ENCODE measurements around the gene TRPV2.

Gene TRPV2

DNA sequence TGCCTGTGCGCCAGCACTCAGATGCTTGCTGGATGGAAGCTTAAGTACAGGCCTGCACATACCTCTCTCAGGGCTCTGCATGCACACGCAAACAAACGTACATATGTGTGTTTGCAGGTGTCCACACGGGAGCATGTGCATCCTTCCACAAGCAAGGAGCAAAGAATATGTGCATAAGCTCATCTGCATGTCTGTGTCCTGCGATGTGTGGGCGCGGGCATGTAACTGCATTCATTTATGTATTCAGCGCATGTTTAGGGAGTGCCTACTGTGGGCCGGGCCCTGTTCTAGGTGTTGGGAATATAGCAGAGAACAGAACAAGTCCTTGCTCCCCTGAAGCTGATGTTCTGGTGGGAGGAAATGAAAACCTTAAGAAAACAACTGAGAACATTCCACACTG lies 13.7 kb downstream of the TRPV2 start:
- Histone ChIP-seq H3K4me2 (ENCODE audit: insufficient read depth, low read length) (no peak overlapping the region), H3K27ac (ENCODE audit: low read length) (no peak overlapping the region), H3K79me2 (ENCODE audit: insufficient read depth, low read length) (no peaks in the 10 kb centered on the region), H3K4me1 (ENCODE audit: insufficient read depth, low read length) (no peaks in the 10 kb centered on the region), H3K4me3 (ENCODE audit: low read depth in 1 of 2, low read length in 2 of 2) (no peak overlapping the region), H3K9me3 (ENCODE audit: insufficient read depth, low read length, severe bottlenecking) (no peaks in the 10 kb centered on the region), H4K20me1 (ENCODE audit: insufficient read depth, low read length) (peaks cover 2% of the 10 kb centered on the region; the same call in 1 of the 2 replicates), H2AFZ (ENCODE audit: low read depth, low read length) (no peak overlapping the region), H3K9ac (ENCODE audit: low read depth, low read length) (no peak overlapping the region), H3K27me3 (ENCODE audit: insufficient read depth, low read length, poor library complexity) (no peaks in the 10 kb centered on the region), H3K36me3 (ENCODE audit: insufficient read depth, low read length) (peaks cover 44% of the 10 kb centered on the region)
- DNase-seq = no peak
- TF ChIP-seq, protein P1, sequence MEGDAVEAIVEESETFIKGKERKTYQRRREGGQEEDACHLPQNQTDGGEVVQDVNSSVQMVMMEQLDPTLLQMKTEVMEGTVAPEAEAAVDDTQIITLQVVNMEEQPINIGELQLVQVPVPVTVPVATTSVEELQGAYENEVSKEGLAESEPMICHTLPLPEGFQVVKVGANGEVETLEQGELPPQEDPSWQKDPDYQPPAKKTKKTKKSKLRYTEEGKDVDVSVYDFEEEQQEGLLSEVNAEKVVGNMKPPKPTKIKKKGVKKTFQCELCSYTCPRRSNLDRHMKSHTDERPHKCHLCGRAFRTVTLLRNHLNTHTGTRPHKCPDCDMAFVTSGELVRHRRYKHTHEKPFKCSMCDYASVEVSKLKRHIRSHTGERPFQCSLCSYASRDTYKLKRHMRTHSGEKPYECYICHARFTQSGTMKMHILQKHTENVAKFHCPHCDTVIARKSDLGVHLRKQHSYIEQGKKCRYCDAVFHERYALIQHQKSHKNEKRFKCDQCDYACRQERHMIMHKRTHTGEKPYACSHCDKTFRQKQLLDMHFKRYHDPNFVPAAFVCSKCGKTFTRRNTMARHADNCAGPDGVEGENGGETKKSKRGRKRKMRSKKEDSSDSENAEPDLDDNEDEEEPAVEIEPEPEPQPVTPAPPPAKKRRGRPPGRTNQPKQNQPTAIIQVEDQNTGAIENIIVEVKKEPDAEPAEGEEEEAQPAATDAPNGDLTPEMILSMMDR (IDR thresholded peaks at IDR 0.05; ENCODE audit: borderline replicate concordance, extremely low read depth, low read length, poor library complexity, severe bottlenecking) = no peak
- TF ChIP-seq EZH2 (IDR thresholded peaks at IDR 0.05; ENCODE audit: borderline replicate concordance, low read depth, low read length, severe bottlenecking) = no peak
- no peak for ATAC-seq (ENCODE audit: insufficient read depth, low read depth)

DNA sequence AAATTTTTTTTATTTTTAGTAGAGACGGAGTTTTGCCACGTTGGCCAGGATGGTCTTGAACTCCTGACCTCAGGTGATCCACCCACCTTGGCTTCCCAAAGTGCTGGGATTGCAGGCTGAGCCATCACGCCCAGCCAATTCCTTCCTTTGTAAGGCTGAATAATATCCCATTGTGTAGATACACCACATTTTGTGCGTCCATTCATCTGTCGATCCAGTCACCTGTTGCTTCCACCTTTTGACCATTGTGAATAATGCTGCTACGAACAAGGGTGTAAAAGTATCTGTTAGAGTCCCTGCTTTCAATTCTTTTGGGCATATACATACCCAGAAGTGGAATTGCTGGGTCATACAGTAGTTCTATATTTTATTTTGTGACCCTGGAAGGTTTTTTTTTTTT lies 15.3 kb downstream of the TRPV2 start:
- Histone ChIP-seq H3K9ac (ENCODE audit: low read depth, low read length) (no peak overlapping the region), H3K36me3 (ENCODE audit: insufficient read depth, low read length) (peaks cover 42% of the 10 kb centered on the region), H4K20me1 (ENCODE audit: insufficient read depth, low read length) (peaks cover 2% of the 10 kb centered on the region; the same call in 1 of the 2 replicates), H3K79me2 (ENCODE audit: insufficient read depth, low read length) (no peaks in the 10 kb centered on the region), H2AFZ (ENCODE audit: low read depth, low read length) (no peak overlapping the region), H3K9me3 (ENCODE audit: insufficient read depth, low read length, severe bottlenecking) (no peaks in the 10 kb centered on the region), H3K4me1 (ENCODE audit: insufficient read depth, low read length) (no peaks in the 10 kb centered on the region), H3K4me2 (ENCODE audit: insufficient read depth, low read length) (no peak overlapping the region), H3K4me3 (ENCODE audit: low read depth in 1 of 2, low read length in 2 of 2) (no peak overlapping the region), H3K27me3 (ENCODE audit: insufficient read depth, low read length, poor library complexity) (no peaks in the 10 kb centered on the region), H3K27ac (ENCODE audit: low read length) (no peak overlapping the region)
- no peak for TF ChIP-seq EZH2 (IDR thresholded peaks at IDR 0.05; ENCODE audit: borderline replicate concordance, low read depth, low read length, severe bottlenecking)
- TF ChIP-seq, protein P1 (IDR thresholded peaks at IDR 0.05; ENCODE audit: borderline replicate concordance, extremely low read depth, low read length, poor library complexity, severe bottlenecking) = no peak
- DNase-seq (no peak), ATAC-seq (ENCODE audit: insufficient read depth, low read depth) (no peak)

DNA sequence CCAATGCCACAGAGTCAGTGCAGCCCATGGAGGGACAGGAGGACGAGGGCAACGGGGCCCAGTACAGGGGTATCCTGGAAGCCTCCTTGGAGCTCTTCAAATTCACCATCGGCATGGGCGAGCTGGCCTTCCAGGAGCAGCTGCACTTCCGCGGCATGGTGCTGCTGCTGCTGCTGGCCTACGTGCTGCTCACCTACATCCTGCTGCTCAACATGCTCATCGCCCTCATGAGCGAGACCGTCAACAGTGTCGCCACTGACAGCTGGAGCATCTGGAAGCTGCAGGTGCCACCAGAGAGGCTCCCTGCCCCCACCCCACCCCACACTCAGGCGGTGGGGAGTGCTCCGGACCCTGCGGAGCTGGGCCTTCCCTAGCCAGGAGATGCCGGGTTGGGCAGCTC lies 16.6 kb downstream of the TRPV2 start:
- Histone ChIP-seq H4K20me1 (ENCODE audit: insufficient read depth, low read length) (no peaks in the 10 kb centered on the region), H3K4me2 (ENCODE audit: insufficient read depth, low read length) (no peak overlapping the region), H3K4me1 (ENCODE audit: insufficient read depth, low read length) (no peaks in the 10 kb centered on the region), H3K79me2 (ENCODE audit: insufficient read depth, low read length) (no peaks in the 10 kb centered on the region), H3K9ac (ENCODE audit: low read depth, low read length) (no peak overlapping the region), H3K27me3 (ENCODE audit: insufficient read depth, low read length, poor library complexity) (no peaks in the 10 kb centered on the region), H3K36me3 (ENCODE audit: insufficient read depth, low read length) (peaks cover 28% of the 10 kb centered on the region), H3K4me3 (ENCODE audit: low read depth in 1 of 2, low read length in 2 of 2) (no peak overlapping the region), H3K27ac (ENCODE audit: low read length) (no peak overlapping the region), H3K9me3 (ENCODE audit: insufficient read depth, low read length, severe bottlenecking) (no peaks in the 10 kb centered on the region), H2AFZ (ENCODE audit: low read depth, low read length) (no peak overlapping the region)
- no peak for TF ChIP-seq EZH2 (IDR thresholded peaks at IDR 0.05; ENCODE audit: borderline replicate concordance, low read depth, low read length, severe bottlenecking)
- TF ChIP-seq, protein P1 (IDR thresholded peaks at IDR 0.05; ENCODE audit: borderline replicate concordance, extremely low read depth, low read length, poor library complexity, severe bottlenecking) = no peak
- no peak for ATAC-seq (ENCODE audit: insufficient read depth, low read depth)
- DNase-seq = no peak

DNA sequence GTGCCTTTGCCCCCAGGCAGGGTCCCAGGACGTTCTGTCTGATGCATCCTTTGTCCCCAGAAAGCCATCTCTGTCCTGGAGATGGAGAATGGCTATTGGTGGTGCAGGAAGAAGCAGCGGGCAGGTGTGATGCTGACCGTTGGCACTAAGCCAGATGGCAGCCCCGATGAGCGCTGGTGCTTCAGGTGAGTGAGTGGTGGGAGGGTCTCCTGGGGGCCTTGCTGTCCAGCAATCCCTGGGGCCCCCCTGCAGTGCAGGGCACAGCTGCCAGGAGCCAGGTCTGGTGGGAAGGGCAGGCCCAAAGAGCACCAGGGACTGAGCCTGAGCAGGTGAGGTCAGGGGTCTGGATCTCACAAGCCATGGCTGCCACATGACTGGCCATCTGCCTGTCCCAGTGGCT lies 18.1 kb downstream of the TRPV2 start:
- no peaks in the 10 kb centered on the region for H3K79me2 ChIP-seq (ENCODE audit: insufficient read depth, low read length)
- no peak for ATAC-seq (ENCODE audit: insufficient read depth, low read depth)

More for the DNA sequence above, 18.1 kb downstream of the TRPV2 start:
- H3K36me3 ChIP-seq (ENCODE audit: insufficient read depth, low read length) = peaks cover 13% of the 10 kb centered on the region
- no peak overlapping the region for H3K4me3 ChIP-seq (ENCODE audit: low read depth in 1 of 2, low read length in 2 of 2)
- H3K9ac ChIP-seq (ENCODE audit: low read depth, low read length) = no peak overlapping the region
- H3K9me3 ChIP-seq (ENCODE audit: insufficient read depth, low read length, severe bottlenecking) = no peaks in the 10 kb centered on the region
- peaks cover 8% of the 10 kb centered on the region for H3K4me1 ChIP-seq (ENCODE audit: insufficient read depth, low read length)
- H3K4me2 ChIP-seq (ENCODE audit: insufficient read depth, low read length) = no peak overlapping the region
- no peak for TF ChIP-seq EZH2 (IDR thresholded peaks at IDR 0.05; ENCODE audit: borderline replicate concordance, low read depth, low read length, severe bottlenecking)
- TF ChIP-seq, protein P1 (IDR thresholded peaks at IDR 0.05; ENCODE audit: borderline replicate concordance, extremely low read depth, low read length, poor library complexity, severe bottlenecking) = no peak
- no peaks in the 10 kb centered on the region for H3K27me3 ChIP-seq (ENCODE audit: insufficient read depth, low read length, poor library complexity)
- no peaks in the 10 kb centered on the region for H4K20me1 ChIP-seq (ENCODE audit: insufficient read depth, low read length)
- H2AFZ ChIP-seq (ENCODE audit: low read depth, low read length) = no peak overlapping the region
- no peak for DNase-seq
- H3K27ac ChIP-seq (ENCODE audit: low read length) = no peak overlapping the region
